ENCODE measurements around the gene IFT27. TPM values are rescaled to one million over a fixed set of nuclear protein-coding genes. Genes with fewer than 3 reads are reported as not detected.

IFT27 gene
- total RNA-seq, 2 donors from 2014 or later, result 12.3 to 18.6 TPM

Other genes starting within 250 kb of the IFT27 start
- gene EIF3D, start 247.0 kb downstream of the IFT27 start, total RNA-seq, result 100 to 1,000 TPM in 1 of 2 donors, 10 to 100 TPM in 1; 98.6 to 106 TPM
- not detected for gene CACNG2, start 72.4 kb downstream of the IFT27 start, total RNA-seq
- gene PVALB, start 40.9 kb upstream of the IFT27 start, total RNA-seq, result not detected
- gene NCF4, start 84.9 kb upstream of the IFT27 start, total RNA-seq, result 10 to 100 TPM; 16.5 to 21.6 TPM
- 10 to 100 TPM in 1 of 2 donors, 1 to 10 TPM in 1; 7.7 to 10.5 TPM for gene CSF2RB, start 137.5 kb upstream of the IFT27 start, total RNA-seq
- 1 to 10 TPM; 8.9 to 9.3 TPM for gene TST, start 243.3 kb upstream of the IFT27 start, total RNA-seq
- gene MPST, start 243.6 kb upstream of the IFT27 start, total RNA-seq, result 10 to 100 TPM; 19.7 to 21.0 TPM

Measured in posterior vena cava (tissue), 2 donors.